Stimulated activated CD8-positive, alpha-beta memory T cell treated with anti-CD3 and anti-CD28 coated beads, Interleukin-12 subunit alpha, Interleukin-12 subunit beta, amount 100 ng/mL, for 4 hours (primary cell): ENCODE measurements around the gene CADPS2.

ENCODE experiments used
- DNase-seq: peaks from one replicate; pipeline ENCODE4 v3.0.0-alpha.2; 2020; ENCODE audit warnings: low read depth

The CADPS2 gene

GRCh38 chr7:122362473-122362872 is 523.8 kb downstream of the CADPS2 start:
- no peak for DNase-seq

- DNase-seq: no peak
Observed at GRCh38 chr7:122354656-122355055, 531.6 kb downstream of the CADPS2 start.

- no peak for DNase-seq
Observed at GRCh38 chr7:122352454-122352853, 533.8 kb downstream of the CADPS2 start.

- DNase-seq: no peak
Observed at GRCh38 chr7:122350701-122351100, 535.6 kb downstream of the CADPS2 start.

- no peak for DNase-seq
Observed at GRCh38 chr7:122344303-122344620, 542.0 kb downstream of the CADPS2 start.

- DNase-seq: no peak
Observed at GRCh38 chr7:122343601-122344302, 542.5 kb downstream of the CADPS2 start.

- DNase-seq: no peak
Observed at GRCh38 chr7:122340427-122340826, 545.8 kb downstream of the CADPS2 start.

GRCh38 chr7:122339145-122339904 is 546.9 kb downstream of the CADPS2 start:
- no peak for DNase-seq

- DNase-seq: no peak
Observed at GRCh38 chr7:122337011-122337410, 549.2 kb downstream of the CADPS2 start.

- DNase-seq: no peak
Observed at GRCh38 chr7:122329145-122329802, 557.0 kb downstream of the CADPS2 start.

GRCh38 chr7:122327969-122328368 is 558.3 kb downstream of the CADPS2 start:
- no peak for DNase-seq

- DNase-seq: no peak
Observed at GRCh38 chr7:122316467-122317388, 569.5 kb downstream of the CADPS2 start.

GRCh38 chr7:122315507-122316466 is 570.5 kb downstream of the CADPS2 start:
- no peak for DNase-seq

GRCh38 chr7:122314284-122314683 is 572.0 kb downstream of the CADPS2 start:
- no peak for DNase-seq

- DNase-seq: no peak
Observed at GRCh38 chr7:122312789-122313188, 573.5 kb downstream of the CADPS2 start.

GRCh38 chr7:122311734-122312450 is 574.4 kb downstream of the CADPS2 start:
- DNase-seq: no peak

- DNase-seq: no peak
Observed at GRCh38 chr7:122311050-122311700, 575.1 kb downstream of the CADPS2 start.

- no peak for DNase-seq
Observed at GRCh38 chr7:122310119-122311021, 575.9 kb downstream of the CADPS2 start.

GRCh38 chr7:122309421-122309820 is 576.8 kb downstream of the CADPS2 start:
- no peak for DNase-seq
